GM19468 (cell line): ENCODE results near the gene SLF1.
A peak's percentile ranks its signal among the peaks of the same experiment; 100 is the strongest.

ENCODE experiments used
- ATAC-seq: cut with Tn5 transposase; IDR thresholded peaks from one replicate; pipeline ENCODE4 v1.9.1; 2021; ENCODE audit warnings: mild to moderate bottlenecking, moderate library complexity, moderate number of reproducible peaks; ENCODE audit not compliant: unreplicated experiment; ENCODE audit errors: extremely low read depth

The SLF1 gene

GRCh38 chr5:94702729-94703128 is 84.3 kb downstream of the SLF1 start:
- peak; percentile 50 for ATAC-seq

- ATAC-seq = no peak
Measured at GRCh38 chr5:94705427-94705826, 87.0 kb downstream of the SLF1 start.

- no peak for ATAC-seq
Measured at GRCh38 chr5:94707359-94707758, 88.9 kb downstream of the SLF1 start.

GRCh38 chr5:94709277-94709676 is 90.8 kb downstream of the SLF1 start:
- ATAC-seq = no peak

GRCh38 chr5:94711785-94712184 is 93.3 kb downstream of the SLF1 start:
- no peak for ATAC-seq

- no peak for ATAC-seq
Measured at GRCh38 chr5:94715768-94716167, 97.3 kb downstream of the SLF1 start.

- ATAC-seq = no peak
Measured at GRCh38 chr5:94725142-94725541, 106.7 kb downstream of the SLF1 start.

GRCh38 chr5:94731471-94731870 is 113.0 kb downstream of the SLF1 start:
- ATAC-seq = no peak

- ATAC-seq = no peak
Measured at GRCh38 chr5:94736498-94736897, 118.0 kb downstream of the SLF1 start.

GRCh38 chr5:94740286-94740685 is 121.8 kb downstream of the SLF1 start:
- ATAC-seq = no peak

GRCh38 chr5:94742852-94743251 is 124.4 kb downstream of the SLF1 start:
- ATAC-seq = no peak

GRCh38 chr5:94744906-94745305 is 126.4 kb downstream of the SLF1 start:
- ATAC-seq = no peak

GRCh38 chr5:94745786-94746730 is 127.6 kb downstream of the SLF1 start:
- ATAC-seq = peak; percentile 54

- no peak for ATAC-seq
Measured at GRCh38 chr5:94746731-94747124, 128.3 kb downstream of the SLF1 start.
